K562 treated with DMSO at 1 percent for 12 hours (cell line): ENCODE data around the gene ZNF354B. TPM values are rescaled to one million over a fixed set of nuclear protein-coding genes. Genes with fewer than 3 reads are reported as not detected.

Experiments
- total RNA-seq: library from RNA; unstranded; fragments of 300-600 nt; gene quantifications from 2 replicates; pipeline ENCODE4 v1.2.3, GENCODE V29; 2022; ENCODE audit not compliant: insufficient read depth

Gene ZNF354B
- total RNA-seq: 3.0 and 9.4 TPM in 2 replicates

DNA sequence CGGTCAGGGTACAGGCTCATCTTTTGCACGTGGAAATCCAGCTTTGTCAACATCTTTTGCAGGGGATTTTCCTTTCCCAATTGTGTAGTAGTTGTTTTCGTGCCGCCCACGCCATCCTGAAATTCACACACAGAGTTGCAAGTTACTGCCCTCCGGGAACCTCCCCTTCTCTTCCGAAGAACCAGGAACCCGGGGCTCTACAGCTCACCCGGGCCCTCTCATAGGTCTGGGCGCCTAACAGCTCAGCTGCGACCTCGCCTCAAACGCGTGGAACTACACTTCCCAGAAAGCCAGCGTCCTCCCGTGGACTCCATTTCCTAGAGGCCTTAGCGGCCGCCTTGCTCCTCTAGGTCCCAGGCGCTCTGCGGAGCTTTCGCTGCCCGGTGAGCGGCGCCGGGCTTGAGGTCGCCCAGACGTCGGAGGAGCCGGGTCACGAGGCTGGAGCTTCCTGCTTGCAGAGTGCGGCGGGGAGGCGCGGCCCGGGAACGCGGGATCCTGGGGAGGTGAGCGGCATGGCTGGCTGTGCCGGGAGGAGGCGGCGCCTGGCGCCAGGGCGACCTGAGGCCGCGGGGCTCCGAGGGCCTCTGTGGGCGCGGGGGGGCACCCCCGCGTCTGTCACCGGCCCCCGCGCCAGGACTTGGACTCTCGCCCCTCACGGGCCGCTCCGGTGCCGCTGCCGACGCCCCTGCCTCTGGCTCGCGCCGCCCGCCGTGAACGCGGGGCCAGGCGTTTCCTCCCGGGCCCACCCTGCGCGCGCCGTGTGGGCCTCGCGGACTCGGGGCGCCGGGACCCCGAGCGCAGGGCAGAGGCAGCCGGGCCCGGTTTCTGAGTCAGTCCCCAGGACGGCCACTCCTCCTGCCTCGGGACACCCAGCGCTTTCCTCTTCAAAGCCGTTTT, at the start of gene ZNF354B:
TSS of gene ZNF354B (plus strand) at position 329 of the 897 bp plus-strand sequence. CDS start 1,095 bp downstream, outside the sequence.

DNA sequence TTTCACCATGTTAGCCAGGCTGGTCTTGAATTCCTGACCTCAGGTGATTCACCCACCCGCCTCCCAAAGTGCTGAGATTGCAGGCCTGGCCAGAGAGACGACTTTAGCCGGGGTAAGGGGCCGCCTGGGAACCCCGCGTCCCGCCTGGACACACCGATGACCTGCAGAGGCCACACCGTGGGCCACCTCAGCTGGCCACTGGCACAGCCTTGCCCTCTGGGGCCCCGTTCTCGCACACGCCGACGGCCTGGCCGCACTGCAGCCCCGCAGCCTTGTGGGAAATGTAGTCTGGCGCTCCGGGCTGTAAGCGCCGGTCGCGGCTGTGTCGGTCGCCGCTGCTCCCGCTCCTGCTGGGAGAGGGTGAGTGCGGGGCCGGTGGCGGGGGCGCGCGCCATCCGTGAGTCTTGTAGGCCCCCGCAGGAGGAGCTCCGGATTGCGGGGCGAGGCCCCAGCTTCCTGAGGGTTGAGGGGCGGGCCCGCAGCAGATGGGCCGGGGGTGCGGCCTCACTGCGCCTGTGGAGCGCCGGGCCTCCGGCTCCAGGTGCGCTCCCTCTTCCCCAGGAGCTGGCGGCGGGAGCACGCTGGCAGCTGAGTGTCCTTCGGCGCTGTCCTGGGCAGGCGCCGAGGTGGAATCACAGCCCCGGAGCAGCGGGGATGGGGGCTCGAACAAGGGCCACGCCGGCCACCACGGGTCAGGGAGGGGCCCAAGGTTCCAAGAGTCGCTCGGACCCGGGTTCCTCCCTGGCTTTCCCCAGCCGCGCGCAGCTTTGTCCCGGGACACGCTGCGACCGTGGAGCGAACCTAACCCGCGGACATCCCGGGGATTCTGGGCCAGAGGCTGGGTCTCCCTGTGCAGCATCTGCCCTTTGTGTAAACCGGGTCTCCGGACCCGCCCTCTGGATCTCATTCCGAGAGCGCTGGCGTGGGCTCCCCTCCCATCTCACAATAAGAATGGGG, 36.1 kb downstream of the ZNF354B start, which contains the start of gene ZFP2:
TSS of gene ZFP2 (plus strand) at position 299 of the 957 bp plus-strand sequence. CDS start 35,401 bp downstream, outside the sequence.

Other genes with a start within 250 kb of the ZNF354B start
- 4.3 and 10.8 TPM in 2 replicates for gene CLK4, start 232.9 kb upstream of the ZNF354B start, total RNA-seq
- 1.6 TPM in 1 of 2 replicates, not detected in the other for gene ZNF354A, start 129.3 kb upstream of the ZNF354B start, total RNA-seq
- 0.42 TPM in 1 of 2 replicates, not detected in the other for gene ZFP2, start 36.0 kb downstream of the ZNF354B start, total RNA-seq
- not detected in 2 replicates for gene ZNF454, start 81.2 kb downstream of the ZNF354B start, total RNA-seq
- gene GRM6, start 135.4 kb downstream of the ZNF354B start, total RNA-seq: not detected in 2 replicates
- 0.24 and 0.41 TPM in 2 replicates for gene ZNF879, start 163.9 kb downstream of the ZNF354B start, total RNA-seq
- gene ZNF354C, start 200.4 kb downstream of the ZNF354B start, total RNA-seq: 0.23 TPM in 1 of 2 replicates, not detected in the other